Measurements from ENCODE around the gene PUS7L. TPM values are rescaled to one million over a fixed set of nuclear protein-coding genes. Genes with fewer than 3 reads are reported as not detected.
A peak's percentile ranks its signal among the peaks of the same experiment; 100 is the strongest.
"Not testable (repeated sequence)": the region's sequence is repeated elsewhere in the genome, so short reads cannot be mapped to it uniquely, and the experiment has no call there.

Gene PUS7L
- total RNA-seq, 1 donor from 2014 or later: 7.4 TPM

GRCh38 chr12:43758247-43758727 lies 303 bp downstream of the PUS7L start:
- Mint-ChIP-seq H3K27ac (peak overlapping the region; percentile 94), H3K27me3 (no peaks in the 10 kb centered on the region), H3K36me3 (no peaks in the 10 kb centered on the region), H3K4me1 (ENCODE audit: unreplicated experiment) (no peaks in the 10 kb centered on the region), H3K9me3 (no peaks in the 10 kb centered on the region), H3K4me3 (peak overlapping the region; percentile 91)
- no peak for DNase-seq (ENCODE audit: extremely low spot score, unreplicated experiment)
- TF ChIP-seq, protein P1, sequence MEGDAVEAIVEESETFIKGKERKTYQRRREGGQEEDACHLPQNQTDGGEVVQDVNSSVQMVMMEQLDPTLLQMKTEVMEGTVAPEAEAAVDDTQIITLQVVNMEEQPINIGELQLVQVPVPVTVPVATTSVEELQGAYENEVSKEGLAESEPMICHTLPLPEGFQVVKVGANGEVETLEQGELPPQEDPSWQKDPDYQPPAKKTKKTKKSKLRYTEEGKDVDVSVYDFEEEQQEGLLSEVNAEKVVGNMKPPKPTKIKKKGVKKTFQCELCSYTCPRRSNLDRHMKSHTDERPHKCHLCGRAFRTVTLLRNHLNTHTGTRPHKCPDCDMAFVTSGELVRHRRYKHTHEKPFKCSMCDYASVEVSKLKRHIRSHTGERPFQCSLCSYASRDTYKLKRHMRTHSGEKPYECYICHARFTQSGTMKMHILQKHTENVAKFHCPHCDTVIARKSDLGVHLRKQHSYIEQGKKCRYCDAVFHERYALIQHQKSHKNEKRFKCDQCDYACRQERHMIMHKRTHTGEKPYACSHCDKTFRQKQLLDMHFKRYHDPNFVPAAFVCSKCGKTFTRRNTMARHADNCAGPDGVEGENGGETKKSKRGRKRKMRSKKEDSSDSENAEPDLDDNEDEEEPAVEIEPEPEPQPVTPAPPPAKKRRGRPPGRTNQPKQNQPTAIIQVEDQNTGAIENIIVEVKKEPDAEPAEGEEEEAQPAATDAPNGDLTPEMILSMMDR (conservative IDR thresholded peaks at IDR 0.05): no peak

GRCh38 chr12:43754015-43754414 lies 4.6 kb downstream of the PUS7L start:
- no peak for DNase-seq (ENCODE audit: extremely low spot score, unreplicated experiment)
- TF ChIP-seq, protein P1 (conservative IDR thresholded peaks at IDR 0.05): no peak
- Mint-ChIP-seq H3K4me3 (no peak overlapping the region), H3K4me1 (ENCODE audit: unreplicated experiment) (no peaks in the 10 kb centered on the region), H3K9me3 (no peaks in the 10 kb centered on the region), H3K36me3 (peaks cover 7% of the 10 kb centered on the region), H3K27me3 (no peaks in the 10 kb centered on the region), H3K27ac (no peak overlapping the region)

DNA sequence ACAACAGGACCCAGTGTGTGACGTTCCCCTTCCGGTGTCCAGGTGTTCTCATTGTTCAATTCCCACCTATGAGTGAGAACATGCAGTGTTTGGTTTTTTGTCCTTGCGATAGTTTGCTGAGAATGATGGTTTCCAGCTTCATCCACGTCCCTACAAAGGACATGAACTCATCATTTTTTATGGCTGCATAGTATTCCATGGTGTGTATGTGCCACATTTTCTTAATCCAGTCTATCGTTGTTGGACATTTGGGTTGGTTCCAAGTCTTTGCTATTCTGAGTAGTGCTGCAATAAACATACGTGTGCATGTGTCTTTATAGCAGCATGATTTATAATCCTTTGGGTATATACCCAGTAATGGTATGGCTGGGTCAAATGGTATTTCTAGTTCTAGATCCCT lies 7.2 kb downstream of the PUS7L start:
- not testable (repeated sequence) for H3K27me3 Mint-ChIP-seq; H3K4me1 Mint-ChIP-seq (ENCODE audit: unreplicated experiment); H3K9me3 Mint-ChIP-seq; H3K4me3 Mint-ChIP-seq; DNase-seq (ENCODE audit: extremely low spot score, unreplicated experiment); H3K27ac Mint-ChIP-seq; H3K36me3 Mint-ChIP-seq

- no peak for DNase-seq (ENCODE audit: extremely low spot score, unreplicated experiment)
- Mint-ChIP-seq H3K36me3 (peaks cover 7% of the 10 kb centered on the region), H3K4me1 (ENCODE audit: unreplicated experiment) (no peaks in the 10 kb centered on the region), H3K27me3 (no peaks in the 10 kb centered on the region), H3K9me3 (no peaks in the 10 kb centered on the region), H3K27ac (no peak overlapping the region), H3K4me3 (no peak overlapping the region)
- TF ChIP-seq, protein P1 (conservative IDR thresholded peaks at IDR 0.05): no peak
These were observed 7.8 kb downstream of the PUS7L start for GRCh38 chr12:43750814-43751213.

GRCh38 chr12:43749016-43749415 lies 9.6 kb downstream of the PUS7L start:
- Mint-ChIP-seq H3K36me3 (peaks cover 16% of the 10 kb centered on the region), H3K4me1 (ENCODE audit: unreplicated experiment) (no peaks in the 10 kb centered on the region), H3K9me3 (no peaks in the 10 kb centered on the region), H3K27me3 (no peaks in the 10 kb centered on the region), H3K4me3 (no peak overlapping the region), H3K27ac (no peak overlapping the region)
- TF ChIP-seq, protein P1 (conservative IDR thresholded peaks at IDR 0.05): no peak
- no peak for DNase-seq (ENCODE audit: extremely low spot score, unreplicated experiment)

GRCh38 chr12:43744826-43745225 lies 13.8 kb downstream of the PUS7L start:
- no peaks in the 10 kb centered on the region for H3K9me3 Mint-ChIP-seq
- H3K4me3 Mint-ChIP-seq: no peak overlapping the region
- H3K36me3 Mint-ChIP-seq: peaks cover 9% of the 10 kb centered on the region
- H3K27me3 Mint-ChIP-seq: no peaks in the 10 kb centered on the region
- no peak for DNase-seq (ENCODE audit: extremely low spot score, unreplicated experiment)
- H3K4me1 Mint-ChIP-seq (ENCODE audit: unreplicated experiment): no peaks in the 10 kb centered on the region
- TF ChIP-seq, protein P1 (conservative IDR thresholded peaks at IDR 0.05): no peak
- H3K27ac Mint-ChIP-seq: no peak overlapping the region
